ENCODE results near the gene CDK18.

The CDK18 gene

GRCh38 chr1:205532996-205533735 lies 28.7 kb downstream of the CDK18 start:
- H3K27ac ChIP-seq = no peak overlapping the region
- no peak for TF ChIP-seq CTCF (conservative IDR thresholded peaks at IDR 0.05)

GRCh38 chr1:205533748-205534443 lies 29.4 kb downstream of the CDK18 start:
- no peak overlapping the region for H3K27ac ChIP-seq
- TF ChIP-seq CTCF (conservative IDR thresholded peaks at IDR 0.05) = no peak

GRCh38 chr1:205534444-205534985 lies 30.0 kb downstream of the CDK18 start:
- no peak for TF ChIP-seq CTCF (conservative IDR thresholded peaks at IDR 0.05)
- H3K27ac ChIP-seq = no peak overlapping the region

- no peak for TF ChIP-seq CTCF (conservative IDR thresholded peaks at IDR 0.05)
- H3K27ac ChIP-seq = no peak overlapping the region
Measured at GRCh38 chr1:205535096-205535495, 30.6 kb downstream of the CDK18 start.

- no peak for TF ChIP-seq CTCF (conservative IDR thresholded peaks at IDR 0.05)
- H3K27ac ChIP-seq = no peak overlapping the region
Measured at GRCh38 chr1:205535866-205536758, 31.6 kb downstream of the CDK18 start.

- H3K27ac ChIP-seq = no peak overlapping the region
- no peak for TF ChIP-seq CTCF (conservative IDR thresholded peaks at IDR 0.05)
Measured at GRCh38 chr1:205536759-205537361, 32.4 kb downstream of the CDK18 start.

All from VCaP (cell line).